NCI-H226 (cell line): ENCODE measurements around the gene SORCS2.

Experiments
- DNase-seq: peaks from one replicate; pipeline ENCODE4 v3.0.0-alpha.2; 2015

The SORCS2 gene

GRCh38 chr4:7224878-7225533 is 32.7 kb downstream of the SORCS2 start:
- no peak for DNase-seq

- no peak for DNase-seq
These were observed 34.1 kb downstream of the SORCS2 start for GRCh38 chr4:7226439-7226838.

GRCh38 chr4:7227008-7227407 is 34.7 kb downstream of the SORCS2 start:
- no peak for DNase-seq

GRCh38 chr4:7228734-7229133 is 36.4 kb downstream of the SORCS2 start:
- DNase-seq, result no peak

GRCh38 chr4:7232061-7232650 is 39.8 kb downstream of the SORCS2 start:
- DNase-seq, result no peak

GRCh38 chr4:7233006-7233580 is 40.8 kb downstream of the SORCS2 start:
- no peak for DNase-seq

- DNase-seq, result no peak
These were observed 41.3 kb downstream of the SORCS2 start for GRCh38 chr4:7233601-7234000.

GRCh38 chr4:7234355-7235029 is 42.2 kb downstream of the SORCS2 start:
- DNase-seq, result no peak

- DNase-seq, result no peak
These were observed 42.7 kb downstream of the SORCS2 start for GRCh38 chr4:7235030-7235380.

GRCh38 chr4:7236847-7237246 is 44.5 kb downstream of the SORCS2 start:
- DNase-seq, result no peak

- DNase-seq, result no peak
These were observed 45.5 kb downstream of the SORCS2 start for GRCh38 chr4:7237873-7238272.

- DNase-seq, result no peak
These were observed 46.1 kb downstream of the SORCS2 start for GRCh38 chr4:7238300-7238960.

- DNase-seq, result no peak
These were observed 46.9 kb downstream of the SORCS2 start for GRCh38 chr4:7239101-7239820.

- DNase-seq, result no peak
These were observed 47.5 kb downstream of the SORCS2 start for GRCh38 chr4:7239844-7240243.

- no peak for DNase-seq
These were observed 48.0 kb downstream of the SORCS2 start for GRCh38 chr4:7240306-7240705.

- DNase-seq, result no peak
These were observed 49.3 kb downstream of the SORCS2 start for GRCh38 chr4:7241597-7242125.

- no peak for DNase-seq
These were observed 50.4 kb downstream of the SORCS2 start for GRCh38 chr4:7242766-7243165.

GRCh38 chr4:7243609-7244330 is 51.4 kb downstream of the SORCS2 start:
- no peak for DNase-seq

GRCh38 chr4:7244331-7244665 is 52.0 kb downstream of the SORCS2 start:
- DNase-seq, result no peak

- DNase-seq, result no peak
These were observed 52.5 kb downstream of the SORCS2 start for GRCh38 chr4:7244751-7245320.

GRCh38 chr4:7247521-7247920 is 55.2 kb downstream of the SORCS2 start:
- no peak for DNase-seq

- no peak for DNase-seq
These were observed 55.6 kb downstream of the SORCS2 start for GRCh38 chr4:7247946-7248345.
